CD4-positive, alpha-beta T cell treated with Interleukin-6 for 4 hours (primary cell): ENCODE results near the gene NOC3L.
"Not testable (repeated sequence)": the region's sequence is repeated elsewhere in the genome, so short reads cannot be mapped to it uniquely, and the experiment has no call there.

Source experiments
- DNase-seq: peaks from one replicate; pipeline ENCODE4 v3.0.0-alpha.2; 2020; ENCODE audit warnings: mixed read lengths

NOC3L gene

GRCh38 chr10:94361171-94361794 lies 1.5 kb downstream of the NOC3L start:
- peak; percentile 7 for DNase-seq

GRCh38 chr10:94358480-94358879 lies 4.3 kb downstream of the NOC3L start:
- no peak for DNase-seq

GRCh38 chr10:94357193-94357592 lies 5.5 kb downstream of the NOC3L start:
- DNase-seq: no peak

DNA sequence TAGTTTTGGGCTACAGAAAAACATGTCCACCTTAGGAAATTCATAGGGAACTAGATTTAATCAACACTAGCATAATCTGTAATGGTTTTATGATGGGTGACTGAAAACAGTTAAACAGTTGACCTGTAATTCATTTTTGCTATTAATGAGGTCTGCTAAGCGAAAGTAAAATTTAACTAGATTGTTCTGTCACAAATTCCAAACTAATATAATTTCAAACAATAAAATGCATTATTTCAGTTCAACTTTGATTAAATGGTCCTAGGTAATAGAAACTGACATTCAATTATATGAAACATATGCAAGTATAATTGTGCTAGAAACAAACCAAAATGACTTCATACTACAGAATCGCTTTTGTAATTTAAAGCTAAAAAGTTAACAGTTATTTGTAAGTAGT lies 6.9 kb downstream of the NOC3L start:
- no peak for DNase-seq

DNA sequence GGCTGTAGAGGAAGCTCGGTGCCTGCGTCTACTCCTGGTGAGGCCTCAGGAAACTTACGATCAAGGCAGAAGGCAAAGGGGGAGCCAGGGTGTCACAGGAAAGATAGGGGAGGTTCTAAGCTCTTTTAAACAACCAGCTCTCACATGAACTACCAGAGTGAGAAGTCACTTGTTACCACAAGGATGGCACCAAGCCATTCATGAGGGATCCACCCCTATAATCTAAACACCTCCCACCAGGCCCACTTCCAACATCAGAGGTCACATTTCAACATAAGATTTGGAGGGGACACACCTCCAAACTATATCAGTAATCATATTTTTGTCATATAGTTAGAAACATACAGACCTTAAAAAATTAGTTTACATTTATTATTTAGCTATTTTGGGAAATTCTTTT lies 9.4 kb downstream of the NOC3L start:
- no peak for DNase-seq

DNA sequence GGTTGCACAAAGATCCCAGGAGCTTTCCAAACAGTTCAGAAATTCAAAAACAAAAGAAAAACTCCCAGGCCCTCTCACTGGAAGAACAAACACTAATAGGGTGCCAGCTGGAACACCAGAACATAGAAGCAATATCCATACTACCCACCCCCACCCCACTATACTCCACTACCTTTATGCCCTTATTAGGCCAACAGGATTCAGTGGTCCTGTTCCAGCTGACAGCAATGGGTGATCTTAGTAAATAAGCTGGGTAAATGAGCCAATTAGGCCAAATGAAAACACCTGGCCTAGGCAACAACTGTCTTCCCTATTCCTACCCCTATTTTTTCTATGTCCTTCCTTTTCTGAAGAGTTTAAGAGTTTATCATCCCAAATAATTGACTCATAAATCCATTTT lies 11.7 kb downstream of the NOC3L start:
- DNase-seq: no peak

- not testable (repeated sequence) for DNase-seq
Measured at GRCh38 chr10:94350500-94350899, 12.2 kb downstream of the NOC3L start.

- DNase-seq: no peak
Measured at GRCh38 chr10:94349327-94349726, 13.4 kb downstream of the NOC3L start.

DNA sequence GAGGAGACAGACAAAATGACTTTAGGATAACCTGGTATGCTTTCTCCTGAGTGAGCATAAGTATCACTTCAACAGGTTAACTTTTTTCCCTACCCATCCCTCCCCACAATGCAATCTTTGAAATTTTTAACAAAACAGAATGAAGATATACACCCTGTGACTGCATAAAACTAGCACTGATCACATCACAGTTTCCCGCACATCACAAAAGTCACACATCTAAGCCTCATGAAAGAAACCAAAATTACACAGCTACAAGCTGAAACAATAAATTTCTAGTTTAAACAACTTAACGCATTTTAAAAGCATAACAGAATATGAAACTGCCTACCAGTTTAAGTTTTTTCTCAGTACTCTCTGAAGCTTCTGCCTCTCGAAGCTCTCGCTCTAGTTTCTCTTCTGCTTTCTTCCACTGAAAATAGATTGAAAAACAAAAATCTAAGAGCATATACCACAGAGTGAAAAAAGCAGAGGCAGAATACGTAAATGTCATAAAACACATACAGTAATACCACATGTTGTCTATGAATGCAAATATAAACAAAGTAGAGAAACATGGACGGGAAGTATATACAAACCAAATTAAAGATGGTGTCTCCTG lies 18.1 kb downstream of the NOC3L start:
- no peak for DNase-seq

GRCh38 chr10:94343151-94343550 lies 19.6 kb downstream of the NOC3L start:
- DNase-seq: no peak

DNA sequence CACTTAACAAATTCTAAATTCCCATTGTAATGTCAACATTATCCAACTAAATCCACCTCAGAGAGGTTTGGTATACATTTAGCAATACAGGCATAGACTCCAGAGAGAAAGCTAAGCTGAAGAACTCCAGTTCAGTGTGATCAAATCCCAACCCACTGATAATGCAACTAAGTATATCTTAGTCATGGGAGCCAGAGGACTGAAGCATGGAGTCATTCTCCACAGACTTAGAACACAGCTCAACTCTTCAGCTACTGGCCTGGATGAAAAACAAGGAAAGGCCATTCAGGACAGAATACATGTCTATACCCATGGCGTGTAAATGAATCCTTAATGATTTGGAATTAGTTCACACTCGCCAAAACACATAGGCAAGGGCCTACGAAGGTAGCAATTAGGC lies 27.9 kb downstream of the NOC3L start:
- no peak for DNase-seq

DNA sequence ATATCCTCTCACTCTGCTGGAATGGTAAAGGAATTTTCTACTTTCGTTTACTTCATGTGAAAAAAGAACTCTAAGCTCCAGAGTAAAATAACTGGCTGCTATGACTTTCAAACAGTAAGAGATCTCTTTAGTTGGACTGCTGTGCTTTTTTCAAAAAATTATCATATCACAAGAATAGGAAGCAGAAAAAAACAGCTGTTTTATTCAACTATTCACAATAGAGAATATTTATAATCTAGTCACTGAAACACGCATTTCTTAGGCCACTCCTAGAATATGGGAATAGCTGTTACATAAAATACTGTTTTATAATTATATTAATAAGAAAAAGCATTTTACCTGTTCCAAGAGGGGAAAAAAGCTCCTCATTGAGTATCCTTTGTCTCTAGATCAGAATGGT lies 29.7 kb downstream of the NOC3L start:
- no peak for DNase-seq

DNA sequence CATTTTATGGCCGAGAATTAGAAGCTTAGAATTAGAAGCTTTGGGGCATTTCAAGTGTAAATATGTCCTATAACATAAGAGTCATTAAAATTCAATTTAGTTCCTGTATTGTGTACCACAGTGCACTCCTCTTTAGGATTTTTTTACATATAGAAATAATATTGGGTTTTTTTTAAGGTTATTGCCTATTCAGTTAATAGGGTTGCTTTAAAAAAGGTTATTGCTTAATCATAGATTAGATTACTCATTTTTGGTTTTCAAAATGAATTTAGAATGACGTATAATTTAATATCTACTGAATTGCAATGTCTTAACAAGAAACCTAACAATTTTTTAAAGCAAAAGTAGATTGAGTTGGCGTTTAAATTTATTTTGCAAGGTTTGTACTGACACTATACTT lies 34.1 kb downstream of the NOC3L start:
- DNase-seq: no peak

- no peak for DNase-seq
Measured at GRCh38 chr10:94327649-94328048, 35.1 kb downstream of the NOC3L start.

GRCh38 chr10:94324609-94325233 lies 38.0 kb downstream of the NOC3L start:
- DNase-seq: no peak

GRCh38 chr10:94320285-94320914 lies 42.3 kb downstream of the NOC3L start:
- peak; percentile 73 for DNase-seq

- DNase-seq: no peak
Measured at GRCh38 chr10:94316560-94316959, 46.2 kb downstream of the NOC3L start.

- no peak for DNase-seq
Measured at GRCh38 chr10:94315975-94316464, 46.7 kb downstream of the NOC3L start.

GRCh38 chr10:94315024-94315451 lies 47.7 kb downstream of the NOC3L start:
- no peak for DNase-seq

GRCh38 chr10:94310369-94310768 lies 52.4 kb downstream of the NOC3L start:
- DNase-seq: no peak

- DNase-seq: no peak
Measured at GRCh38 chr10:94308866-94309265, 53.9 kb downstream of the NOC3L start.

- DNase-seq: no peak
Measured at GRCh38 chr10:94307046-94307615, 55.6 kb downstream of the NOC3L start.

- no peak for DNase-seq
Measured at GRCh38 chr10:94303929-94304328, 58.8 kb downstream of the NOC3L start.

DNA sequence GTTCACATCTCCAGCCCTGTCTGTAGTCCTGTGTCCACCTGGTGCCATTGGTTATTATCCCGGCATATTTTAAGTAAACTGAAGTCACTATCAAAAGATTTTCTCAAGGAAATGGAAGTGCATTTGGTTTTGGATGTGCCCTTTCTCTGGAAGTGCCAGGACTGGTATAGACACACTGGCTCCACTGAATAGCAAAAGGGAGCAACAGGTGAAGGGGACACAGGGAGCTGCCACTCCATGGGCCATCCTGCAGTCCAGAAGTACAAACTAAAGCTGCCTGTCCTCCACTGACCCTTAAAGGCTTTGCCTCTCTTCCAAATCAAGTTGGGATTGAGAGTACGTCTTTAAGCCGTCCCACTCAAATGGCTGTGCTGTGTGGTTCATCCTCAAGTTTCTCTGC lies 62.7 kb downstream of the NOC3L start:
- DNase-seq: no peak
